ENCODE results near the gene LRRC8E.

LRRC8E gene

DNA sequence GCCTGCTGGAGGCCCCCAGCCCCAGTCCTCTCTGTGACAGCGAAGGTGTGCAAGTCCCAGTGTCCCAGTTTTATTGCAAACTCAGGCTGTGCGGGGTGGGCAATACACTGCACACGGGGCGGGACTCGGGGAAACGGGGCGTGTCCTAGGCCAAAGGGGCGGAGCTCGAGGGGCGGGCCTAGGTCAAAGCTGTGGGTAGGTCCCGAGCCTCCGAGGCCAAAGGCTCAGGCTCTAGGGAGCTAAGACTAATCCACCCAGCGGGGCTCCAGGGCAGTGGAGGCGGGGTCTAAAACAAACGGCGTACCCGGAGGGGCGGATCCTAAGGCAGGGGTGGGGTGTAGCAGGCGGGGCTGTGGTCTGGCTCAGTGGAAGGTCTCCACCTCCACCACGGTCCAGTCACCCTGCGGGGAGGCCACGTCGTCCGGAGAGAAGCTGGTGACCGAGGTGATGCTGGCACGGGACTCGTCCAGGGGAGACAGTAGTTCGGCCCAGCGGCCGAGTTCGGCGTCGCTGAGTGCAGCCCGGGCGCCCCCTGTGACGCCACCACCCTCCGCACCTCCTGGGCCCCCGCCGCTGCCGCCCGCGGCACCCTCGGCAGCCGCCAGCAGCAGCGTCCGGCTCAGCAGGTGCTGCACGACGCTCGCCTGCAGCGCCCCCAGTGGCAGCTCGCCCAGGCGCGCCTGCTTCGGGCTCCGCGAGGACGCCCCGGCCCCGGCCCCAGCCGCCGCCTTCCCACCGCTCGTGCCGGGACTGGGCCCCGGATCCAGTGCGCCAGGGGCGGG is 19.4 kb upstream of the LRRC8E start:
- no peak for DNase-seq

DNA sequence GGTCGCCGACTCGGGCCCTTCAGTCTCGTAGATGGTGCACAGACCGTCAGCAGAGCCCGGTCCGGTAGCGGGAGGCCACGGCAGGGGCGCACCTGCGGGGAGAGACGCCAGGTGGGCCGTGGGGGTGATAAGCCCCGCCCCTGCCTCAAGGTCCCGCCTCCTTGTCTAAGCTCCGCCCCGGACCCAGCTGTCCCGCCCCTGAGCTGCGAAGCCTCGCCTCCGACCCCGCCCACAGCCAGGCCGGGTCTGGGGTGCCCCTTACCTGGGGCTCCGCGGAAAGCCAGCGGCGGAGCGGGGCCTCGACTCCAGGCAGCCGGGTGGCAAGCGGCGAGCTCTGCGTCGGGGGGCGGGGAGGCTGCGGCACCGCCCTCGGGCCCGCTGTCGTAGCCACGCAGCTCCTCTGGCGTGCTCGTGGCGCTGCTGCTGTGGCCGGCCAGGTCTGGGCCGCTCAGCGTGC is 18.8 kb upstream of the LRRC8E start:
- no peak for DNase-seq

DNA sequence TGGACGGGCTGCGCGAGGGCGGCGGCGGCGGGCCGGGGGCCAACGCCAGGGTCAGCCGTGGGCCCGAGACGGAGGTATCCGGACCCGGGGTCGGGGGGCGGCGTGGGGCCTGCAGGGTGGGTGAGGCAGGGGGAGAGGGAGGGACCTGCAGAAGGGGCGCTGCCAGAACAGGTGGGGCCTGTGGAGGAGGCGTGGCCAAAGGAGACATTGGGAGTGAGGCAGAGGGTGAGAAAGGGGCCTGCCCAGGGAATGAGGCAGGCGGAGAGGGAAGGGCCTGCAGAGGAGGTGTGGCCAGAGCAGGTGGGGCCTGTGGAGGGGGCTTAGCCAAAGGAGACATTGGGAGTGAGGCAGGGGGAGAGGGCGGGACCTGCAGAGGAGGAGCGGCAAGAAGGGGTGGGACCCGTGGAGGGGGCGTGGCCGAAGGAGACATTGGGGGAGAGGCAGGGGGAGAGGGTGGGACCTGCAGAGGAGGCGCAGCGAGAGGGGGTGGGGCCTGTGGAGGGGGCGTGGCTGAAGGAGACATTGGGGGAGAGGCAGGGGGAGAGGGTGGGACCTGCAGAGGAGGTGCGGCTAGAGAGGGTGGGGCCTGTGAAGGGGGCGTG is 18.3 kb upstream of the LRRC8E start:
- DNase-seq = no peak

DNA sequence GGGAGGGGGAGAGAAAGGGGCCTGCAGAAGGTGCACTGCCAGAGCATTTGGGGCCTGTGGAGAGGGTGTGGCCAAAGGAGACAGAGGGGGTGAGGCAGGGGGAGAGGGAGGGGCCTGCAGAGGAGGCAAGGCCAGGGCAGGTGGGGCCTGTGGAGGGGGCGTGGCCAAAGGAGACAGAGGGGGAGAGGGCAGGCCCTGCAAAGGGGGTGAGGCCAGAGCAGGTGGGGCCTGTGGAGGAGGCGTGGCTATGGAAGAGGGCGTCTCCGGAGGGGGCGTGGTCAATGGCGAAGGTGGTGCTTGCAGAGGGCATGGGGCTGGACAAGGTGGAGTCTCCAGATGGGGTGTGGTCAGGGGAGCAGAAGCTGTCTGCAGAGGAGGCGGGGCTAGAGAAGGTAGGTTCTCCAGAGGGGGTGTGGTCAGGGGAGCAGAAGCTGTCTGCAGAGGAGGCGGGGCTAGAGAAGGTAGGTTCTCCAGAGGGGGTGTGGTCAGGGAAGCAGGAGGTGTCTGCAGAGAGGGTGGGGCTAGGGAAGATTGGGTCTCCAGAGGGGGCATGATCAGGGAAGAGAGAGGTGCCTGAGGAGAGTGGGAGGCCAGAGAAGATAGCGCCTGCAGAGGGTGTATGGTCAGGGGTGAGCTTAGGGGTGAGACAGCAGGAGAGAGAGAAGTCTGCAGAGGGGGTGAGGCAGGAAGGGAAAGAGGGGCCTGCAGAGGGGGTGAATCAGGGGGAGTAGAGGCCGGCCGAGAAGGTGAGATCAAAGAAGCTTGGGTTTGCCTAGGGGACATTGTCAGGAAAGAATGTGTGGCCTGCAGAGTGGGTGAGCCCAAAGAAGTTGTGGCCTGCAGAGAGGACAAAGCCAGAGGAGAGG is 17.5 kb upstream of the LRRC8E start:
- DNase-seq = no peak

DNA sequence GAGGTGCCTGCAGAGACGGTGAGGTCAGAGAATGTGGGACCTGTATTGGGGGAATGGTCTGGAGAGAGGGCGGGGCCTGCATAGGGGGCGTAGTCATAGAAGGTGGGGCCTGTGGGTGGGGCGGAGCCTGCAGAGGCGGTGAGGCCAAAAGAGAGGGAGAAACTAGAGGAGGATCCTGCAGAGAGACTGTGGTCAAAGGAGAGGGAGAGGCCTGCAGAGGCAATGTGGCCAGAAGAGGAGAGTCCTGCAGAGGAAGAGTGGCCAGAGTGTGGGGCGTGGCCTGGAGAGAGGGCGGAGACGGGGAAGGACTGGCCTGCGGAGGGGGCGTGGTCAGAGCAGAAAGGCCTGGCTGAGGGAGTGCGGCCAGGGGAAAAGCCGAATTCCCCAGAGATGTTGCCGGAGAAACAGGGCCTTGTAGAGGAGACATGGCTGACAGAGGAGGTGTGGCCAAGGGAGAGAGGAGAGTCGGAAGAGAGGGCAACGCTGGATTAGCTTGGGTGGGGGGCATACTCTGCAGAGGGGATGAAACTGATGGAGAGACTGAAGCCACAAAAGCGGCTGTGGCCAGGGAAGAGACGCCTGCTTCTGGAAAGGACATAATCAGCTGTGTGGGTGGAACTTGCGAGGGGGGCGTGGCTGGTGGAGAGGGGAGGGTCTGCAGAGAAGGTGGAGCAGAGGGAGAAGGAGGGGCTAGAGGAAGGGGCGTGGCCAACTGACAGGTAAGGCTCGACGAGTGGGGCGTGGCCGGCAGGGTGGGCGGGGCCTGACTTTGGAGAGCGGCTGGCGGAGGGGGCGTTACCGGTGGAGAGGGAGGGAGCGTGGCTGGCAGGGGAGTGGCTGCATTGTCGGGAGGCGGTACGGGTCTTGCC is 16.6 kb upstream of the LRRC8E start:
- no peak for DNase-seq

DNA sequence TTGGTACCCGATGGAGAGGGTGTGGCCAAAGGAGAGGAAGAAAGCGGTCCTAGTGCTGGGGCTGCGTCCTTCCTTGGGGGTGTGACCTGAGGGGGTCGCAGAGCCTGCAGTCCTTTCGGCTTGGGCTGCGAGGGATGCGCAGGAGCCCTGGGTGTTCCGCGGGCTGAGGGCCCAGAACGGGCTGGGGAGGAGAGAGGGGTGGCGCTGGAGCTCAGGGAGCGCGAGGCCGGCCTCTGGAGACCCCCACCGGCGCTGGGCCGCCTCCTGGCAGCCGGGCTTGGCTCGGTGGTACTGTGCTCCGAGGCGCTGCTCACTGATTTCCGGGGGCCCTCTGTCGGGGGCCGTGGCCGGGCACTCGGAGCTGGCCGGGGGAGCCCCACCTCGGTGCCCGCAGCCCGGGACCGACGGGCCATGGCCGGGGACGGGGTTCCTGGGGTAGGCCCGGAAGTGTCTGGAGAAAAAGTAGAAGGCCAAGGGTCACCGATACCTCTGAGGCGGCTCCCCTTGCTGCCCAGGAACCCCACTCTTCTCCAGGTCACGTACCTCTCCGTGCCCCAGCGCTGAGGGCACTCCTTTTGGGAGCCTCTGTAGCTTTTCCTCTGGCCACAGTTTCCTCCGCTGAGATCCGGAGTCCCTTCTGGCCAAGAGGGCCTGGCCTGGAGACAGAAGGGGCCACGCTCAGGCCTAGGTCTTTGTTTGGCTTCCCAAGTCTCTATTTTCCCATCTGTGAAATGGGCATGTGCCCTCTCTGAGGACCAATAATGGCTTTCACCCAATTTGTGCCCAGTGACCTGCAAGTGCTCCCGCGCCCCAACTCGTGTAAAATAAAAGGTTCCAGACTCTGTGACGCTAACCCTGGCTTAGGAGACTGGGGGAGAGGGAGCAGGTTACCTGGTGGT is 15.8 kb upstream of the LRRC8E start:
- no peak for DNase-seq

DNA sequence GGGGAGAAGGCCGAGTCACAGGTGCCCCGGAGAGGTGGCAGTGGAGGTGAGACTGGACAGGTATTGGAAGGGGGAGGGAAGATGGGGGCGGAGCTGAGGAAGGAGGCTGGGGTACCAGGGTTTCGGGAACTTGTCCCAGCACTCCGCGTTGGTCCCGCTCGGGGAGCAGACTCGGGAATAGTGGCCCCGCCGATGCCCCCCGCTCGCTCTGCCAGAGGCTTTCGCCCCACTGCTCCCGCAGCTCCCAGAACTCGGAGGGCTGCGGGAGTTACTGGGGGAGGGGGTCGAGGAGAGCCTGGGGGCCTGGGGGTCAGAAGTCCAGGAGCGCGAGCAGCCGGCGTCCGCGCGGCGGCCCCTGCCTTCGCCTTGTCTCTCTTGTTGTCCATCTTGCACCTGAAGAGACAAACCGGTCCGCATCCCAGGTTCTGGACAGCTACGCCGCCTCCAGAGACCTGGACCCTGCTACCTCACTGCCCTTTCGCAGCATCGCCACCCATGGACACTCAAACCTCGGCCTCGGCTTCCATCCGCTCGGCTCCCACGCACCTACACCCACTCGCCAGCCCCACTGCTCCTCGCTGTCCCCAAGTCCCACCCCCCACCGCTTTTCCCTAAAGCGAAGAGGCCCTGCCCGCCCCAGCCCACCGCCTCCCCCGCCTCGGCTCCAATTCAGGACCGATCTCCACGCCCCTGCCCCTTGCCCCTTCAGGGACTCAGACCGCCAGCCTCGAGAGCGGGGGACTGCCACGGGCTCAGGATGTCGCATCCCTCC is 14.8 kb upstream of the LRRC8E start:
- no peak for DNase-seq

DNA sequence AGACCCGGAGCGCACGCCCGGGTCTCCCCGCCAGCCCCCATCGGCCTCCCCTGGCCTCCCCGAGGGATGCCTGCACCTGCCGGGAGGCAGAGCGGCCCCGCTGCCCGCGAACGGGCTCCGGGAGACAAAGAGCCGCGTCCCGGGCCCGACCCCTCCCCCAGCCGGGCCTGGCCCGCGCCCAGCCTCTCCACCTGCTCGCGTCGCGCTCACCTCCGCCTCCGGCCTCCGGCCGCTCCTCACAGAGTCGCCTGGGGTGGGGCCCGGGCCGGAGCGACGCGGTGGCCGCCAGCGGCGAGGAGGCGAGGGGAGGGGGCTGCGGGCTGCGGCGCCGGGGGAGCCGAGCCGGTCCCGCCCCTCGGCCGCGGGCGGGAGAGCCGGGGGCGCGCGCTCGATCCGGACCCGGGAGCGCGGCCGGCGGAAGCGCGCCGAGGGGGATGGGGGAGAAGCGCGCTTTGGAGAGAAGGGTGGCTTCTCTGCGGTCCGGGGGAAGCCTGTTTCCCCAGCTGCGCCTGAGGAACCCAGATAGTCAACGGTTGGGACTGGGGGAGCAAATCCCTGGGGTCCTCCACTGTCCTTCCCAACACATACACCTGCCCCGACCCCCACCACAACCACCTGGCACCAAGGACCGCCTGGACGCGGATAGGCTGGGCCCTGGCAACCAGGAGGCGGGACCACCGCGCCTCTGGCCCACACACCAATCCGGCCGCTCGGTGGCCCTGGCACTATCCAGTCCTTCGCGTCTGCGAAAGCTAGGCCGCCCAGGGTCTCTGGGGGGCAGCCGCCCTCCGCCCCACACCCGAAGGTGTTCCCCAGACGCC is 14.0 kb upstream of the LRRC8E start, which contains the start of gene PRR36:
PRR36 (minus strand) TSS at position 315 of the 821 bp plus-strand sequence. CDS start 701 bp downstream, outside the sequence.
- peak; percentile 57 for DNase-seq

DNA sequence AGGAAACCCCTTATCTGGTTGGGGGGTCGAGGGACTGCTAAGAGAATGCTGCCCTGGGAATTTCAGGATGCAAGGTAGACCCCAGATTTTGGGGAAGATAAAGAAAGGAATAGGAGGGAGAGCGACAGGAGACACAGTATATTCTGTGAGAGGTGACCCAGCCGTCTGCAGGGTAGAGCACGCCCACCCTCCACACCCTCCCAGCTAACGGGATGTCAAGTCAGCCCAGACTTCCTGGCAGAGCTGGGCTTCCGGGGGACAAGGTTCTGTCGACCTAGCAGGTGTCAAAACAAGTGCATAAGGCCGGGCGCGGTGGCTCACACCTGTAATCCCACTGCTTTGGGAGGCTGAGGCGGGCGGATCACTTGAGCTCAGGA is 13.4 kb upstream of the LRRC8E start:
- no peak for DNase-seq

DNA sequence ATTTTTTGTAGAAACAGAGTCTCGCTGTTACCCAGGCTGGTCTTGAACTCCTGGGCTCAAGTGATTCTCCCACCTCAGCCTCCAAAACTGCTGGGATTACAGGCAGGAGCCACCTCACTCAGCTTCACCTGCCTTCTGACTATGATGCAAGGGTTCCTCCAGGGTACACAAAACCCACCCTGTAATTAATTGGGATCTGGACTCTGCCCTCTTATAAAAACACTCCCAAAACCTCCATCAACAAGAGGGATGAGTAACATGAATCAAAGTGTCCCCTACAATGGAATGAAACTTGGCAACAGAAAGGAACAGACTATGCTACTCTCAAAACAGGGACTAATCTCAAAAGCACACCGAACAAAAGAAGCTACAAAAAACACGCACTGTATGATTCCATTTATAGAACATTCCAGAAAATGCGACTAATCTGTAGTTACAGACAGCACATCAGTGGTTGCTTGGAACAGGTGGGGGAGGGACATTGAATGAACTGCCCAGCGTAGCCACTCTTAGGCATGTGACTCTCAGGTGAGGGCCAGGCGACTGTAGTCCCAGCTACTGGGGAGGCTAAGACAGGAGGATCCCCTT is 11.0 kb upstream of the LRRC8E start:
- DNase-seq = no peak

DNA sequence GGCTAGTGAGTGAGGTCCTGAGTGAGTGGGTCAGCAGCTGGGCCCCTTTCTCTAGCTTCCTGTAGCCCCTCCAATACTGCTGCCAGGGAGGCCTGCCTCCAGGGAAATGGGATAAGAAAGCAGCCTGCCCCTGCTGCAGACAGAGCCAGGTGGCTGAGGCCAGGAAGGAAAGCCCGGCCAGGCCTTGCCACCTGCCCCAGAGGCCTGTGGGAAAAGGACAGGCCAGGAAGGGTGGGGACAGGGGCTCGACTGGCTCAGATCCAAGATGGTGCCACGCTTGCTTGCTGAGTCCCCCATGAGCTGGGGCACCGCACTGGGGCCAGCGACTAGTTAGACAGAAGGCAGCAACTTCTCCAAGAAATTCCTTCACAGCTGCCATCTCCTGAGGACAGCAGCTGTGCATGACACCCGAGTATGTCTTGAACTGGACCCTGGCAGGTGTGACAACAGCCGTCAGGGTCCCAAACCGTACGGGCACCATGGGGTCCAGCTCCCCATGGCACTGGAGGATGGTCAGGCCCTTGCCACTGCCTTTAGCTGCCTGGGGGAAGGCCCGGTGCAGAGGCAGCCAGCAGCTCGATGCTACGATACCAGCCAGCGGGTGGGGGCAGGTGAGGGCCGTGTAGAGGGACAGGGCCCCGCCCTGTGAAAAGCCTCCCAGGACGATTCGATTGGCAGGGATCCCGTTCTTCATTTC is 9.1 kb upstream of the LRRC8E start:
- no peak for DNase-seq

DNA sequence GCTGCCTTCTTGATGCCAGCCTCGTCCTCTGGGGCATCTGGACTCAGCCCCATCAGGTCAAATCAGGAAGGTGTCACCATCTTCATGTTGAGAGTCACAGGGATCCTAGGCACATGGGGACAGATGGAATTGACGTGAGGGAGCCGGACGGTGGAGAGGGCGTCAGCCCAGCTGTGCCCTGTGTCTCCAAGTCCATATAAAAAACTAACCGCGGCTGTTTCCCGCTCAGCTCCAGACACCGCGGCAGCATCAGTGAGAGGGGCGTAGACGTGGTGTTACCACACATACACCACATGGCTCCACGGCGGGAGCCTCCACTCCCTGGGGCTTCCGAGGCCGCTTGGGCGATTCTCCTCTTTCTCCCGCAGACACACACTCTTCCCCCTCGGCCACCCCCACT is 8.5 kb upstream of the LRRC8E start:
- no peak for DNase-seq

DNA sequence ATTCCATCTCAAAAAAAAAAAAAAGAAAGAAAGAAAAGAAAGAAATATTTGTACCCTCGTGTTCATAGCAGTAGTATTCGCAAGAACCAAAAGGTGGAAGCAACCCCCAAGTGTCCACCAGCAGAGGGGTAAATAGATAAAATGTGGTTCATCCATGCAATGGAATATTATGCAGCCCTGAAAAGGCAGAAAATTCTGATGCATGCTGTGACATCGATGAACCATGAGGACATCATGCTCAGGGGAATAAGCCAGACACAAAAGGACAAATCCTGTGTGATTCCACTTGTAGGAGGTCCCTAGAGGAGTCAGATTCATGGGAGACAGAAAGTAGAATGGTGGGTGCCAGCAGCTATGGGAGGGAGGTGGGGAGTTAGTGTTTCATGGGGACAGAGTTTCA is 6.4 kb upstream of the LRRC8E start:
- DNase-seq = no peak

DNA sequence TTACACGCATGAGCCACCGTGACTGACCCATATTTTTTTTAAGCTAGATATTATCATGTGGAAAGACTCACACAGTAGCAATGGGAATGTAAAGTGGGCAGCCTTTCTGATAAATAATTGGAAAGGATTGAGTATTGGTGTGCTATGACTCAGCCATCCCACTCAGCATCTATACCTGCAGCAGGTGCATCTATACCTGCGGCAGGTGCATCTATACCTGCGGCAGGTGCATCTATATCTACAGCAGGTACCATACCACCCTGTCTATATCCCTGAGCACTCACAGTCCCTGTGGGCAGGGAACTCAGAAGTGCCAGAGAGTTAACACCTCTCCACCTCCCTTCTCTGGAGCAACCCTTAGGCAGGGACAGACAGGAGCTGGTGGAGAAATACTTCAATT is 5.2 kb upstream of the LRRC8E start:
- DNase-seq = no peak

DNA sequence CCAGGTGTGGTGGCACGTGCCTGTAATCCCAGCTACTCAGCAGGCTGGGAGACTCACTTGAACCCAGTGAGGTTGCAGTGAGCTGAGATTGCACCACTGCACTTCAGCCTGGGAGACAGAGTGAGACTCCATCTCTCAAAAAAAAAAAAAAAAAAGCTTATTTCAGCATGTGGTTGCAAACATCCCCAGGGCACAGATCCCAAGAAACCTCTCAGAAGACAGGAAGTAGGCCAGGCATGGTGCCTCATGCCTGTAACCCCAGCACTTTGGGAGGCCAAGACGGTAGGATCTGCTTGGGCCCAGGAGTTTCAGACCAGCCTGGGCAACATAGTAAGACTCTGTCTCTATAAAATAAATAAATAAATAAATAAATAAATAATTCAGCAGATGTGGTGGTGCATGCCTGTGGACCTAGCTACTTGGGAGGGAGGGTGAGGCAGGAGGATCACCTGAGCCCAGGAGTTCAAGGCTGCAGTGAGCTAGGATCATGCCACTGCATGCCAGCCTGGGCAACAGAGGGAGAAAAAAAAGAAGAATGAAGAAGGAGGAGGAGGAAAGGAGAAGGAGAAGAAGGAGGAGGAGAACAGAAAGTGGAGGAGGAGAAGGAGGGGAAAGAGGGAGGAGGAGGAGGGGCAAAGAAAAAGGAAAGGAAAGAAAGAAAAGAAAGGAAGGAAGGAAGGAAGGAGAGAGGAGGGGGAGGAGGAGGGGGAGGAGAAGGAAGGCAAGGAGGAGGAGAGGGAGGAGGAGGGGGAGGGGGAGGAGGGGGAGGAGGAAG is 4.3 kb upstream of the LRRC8E start:
- DNase-seq = no peak

DNA sequence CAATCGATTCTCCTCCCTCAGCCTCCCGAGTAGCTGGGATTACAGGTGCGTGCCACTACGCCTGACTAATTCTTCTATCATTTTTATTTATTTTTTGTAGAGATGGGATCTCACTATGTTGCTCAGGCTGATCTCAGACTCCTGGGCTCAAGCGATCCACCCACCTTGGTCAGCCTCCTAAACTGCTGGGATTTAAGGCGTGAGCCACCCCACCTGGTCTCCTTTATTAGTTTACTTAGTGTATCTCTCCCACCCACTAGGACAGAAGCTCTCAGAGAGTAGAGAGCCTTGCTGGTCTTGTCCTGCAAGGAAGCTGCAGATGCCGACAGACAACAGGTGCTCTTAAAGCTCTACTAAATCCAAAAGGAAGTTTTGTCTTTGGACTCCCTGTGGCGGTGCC is 2.5 kb upstream of the LRRC8E start:
- DNase-seq = no peak

DNA sequence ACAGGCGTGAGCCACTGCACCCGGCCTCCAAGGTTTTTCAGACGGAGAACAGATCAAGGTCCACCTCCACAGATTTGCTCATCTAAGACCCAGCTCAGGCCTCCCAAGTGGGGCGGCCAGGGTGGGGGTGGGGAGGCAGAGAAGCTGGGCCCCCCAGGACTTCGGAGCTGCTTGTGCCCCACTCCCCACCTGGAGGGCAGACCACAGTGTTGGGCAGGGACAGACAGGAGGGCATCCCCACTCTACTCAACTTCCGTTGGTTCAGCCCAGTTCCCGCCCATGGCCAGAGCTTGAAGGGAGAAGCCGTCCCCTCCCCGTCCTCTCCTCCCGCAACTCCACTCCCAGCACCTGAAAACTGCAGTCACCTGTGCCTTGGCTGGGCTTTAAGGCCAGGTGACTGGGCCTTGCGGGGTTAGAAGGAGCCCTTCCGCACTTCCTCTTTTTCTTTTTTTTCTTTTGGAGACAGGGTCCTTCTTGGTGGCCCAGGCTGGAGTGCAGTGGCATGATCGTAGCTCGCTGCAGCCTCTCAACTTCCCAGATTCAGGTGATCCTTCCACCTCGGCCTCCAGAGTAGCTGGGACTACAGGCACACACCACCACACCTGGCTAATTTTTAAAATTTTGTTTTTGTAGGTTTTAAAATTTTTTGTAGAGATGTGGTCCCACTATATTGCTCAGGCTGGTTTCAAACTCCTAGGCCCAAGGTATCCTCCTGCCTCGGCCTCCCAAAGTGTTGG is 734 bp upstream of the LRRC8E start:
- no peak for DNase-seq

Data from NCI-H446 treated with DMSO at 0.1 percent for 48 hours (cell line).